Caco-2 (cell line): ENCODE results near the gene RHBDD2. TPM values are rescaled to one million over a fixed set of nuclear protein-coding genes. Genes with fewer than 3 reads are reported as not detected.
"Not testable (repeated sequence)": the region's sequence is repeated elsewhere in the genome, so short reads cannot be mapped to it uniquely, and the experiment has no call there.

Experiments
- BruUV-seq: library from RNA; stranded (reverse); fragments of 400-500 nt; replicated peaks from 2 replicates; lab custom pipeline; 2021; lab: Mats Ljungman, UMichigan
- CTCF ChIA-PET: fragments of 300-600 bp; sonication (Branson Sonifier 250); formaldehyde crosslinking; loops from one replicate; lab custom pipeline; 2022; ENCODE audit warnings: antibody characterized with exemption; lab: Charles Lee
- POLR2A ChIA-PET: fragments of 300-600 bp; sonication (Branson Sonifier 250); formaldehyde crosslinking; loops from one replicate; lab custom pipeline; 2022; ENCODE audit warnings: antibody characterized with exemption; lab: Charles Lee
- DNase-seq, 2 experiments: peaks; one replicate each; pipeline versions ENCODE4 v3.0.0 to v3.0.0-alpha.2; 2020 to 2022
- H3K27me3 ChIP-seq: replicated peaks from 2 replicates; pipeline ENCODE4 v1.6.0; 2011; ENCODE audit warnings: low read length; ENCODE audit not compliant: control insufficient read depth, insufficient read depth
- H3K36me3 ChIP-seq: 2 replicates; pipeline ENCODE4 v1.5.1; 2011; ENCODE audit warnings: low read length; ENCODE audit not compliant: control insufficient read depth, insufficient read depth
- H3K4me1 ChIP-seq: fragments of 250-450 bp; sonication (Bioruptor Pico); 2 replicates; pipeline ENCODE4 v1.5.1; 2020; ENCODE audit warnings: mild to moderate bottlenecking
- H3K4me3 ChIP-seq: 2 replicates; pipeline ENCODE4 v1.5.1; 2011; ENCODE audit warnings: low read depth, mild to moderate bottlenecking, control low read depth, low read length
- H3K9me3 ChIP-seq: fragments of 250-450 bp; sonication (Bioruptor Pico); 2 replicates; pipeline ENCODE4 v1.5.1; 2020; ENCODE audit warnings: mild to moderate bottlenecking, moderate library complexity
- H3K27ac Mint-ChIP-seq: one replicate; pipeline ENCODE4 v1.8.0; 2022; ENCODE audit warnings: mixed read lengths; ENCODE audit not compliant: unreplicated experiment
- H3K27me3 Mint-ChIP-seq: one replicate; pipeline ENCODE4 v1.8.0; 2022; ENCODE audit warnings: mixed read lengths; ENCODE audit not compliant: insufficient read depth, unreplicated experiment
- H3K36me3 Mint-ChIP-seq: one replicate; pipeline ENCODE4 v1.8.0; 2022; ENCODE audit warnings: mild to moderate bottlenecking, mixed read lengths; ENCODE audit not compliant: insufficient read depth, unreplicated experiment
- H3K4me1 Mint-ChIP-seq: one replicate; pipeline ENCODE4 v1.8.0; 2022; ENCODE audit warnings: low read depth, mixed read lengths; ENCODE audit not compliant: unreplicated experiment
- H3K4me3 Mint-ChIP-seq: one replicate; pipeline ENCODE4 v1.8.0; 2022; ENCODE audit warnings: mild to moderate bottlenecking, moderate library complexity, mixed read lengths; ENCODE audit not compliant: unreplicated experiment
- H3K9me3 Mint-ChIP-seq: one replicate; pipeline ENCODE4 v1.8.0; 2022; ENCODE audit warnings: mixed read lengths; ENCODE audit not compliant: unreplicated experiment
- CTCF ChIP-seq, 2 experiments: fragments of 200-600 bp in 1 of 2; IDR thresholded peaks; 1 replicate in 1 of 2; 2 replicates in 1 of 2; pipeline versions ENCODE4 v1.5.1 to v1.8.0; 2011 to 2022; ENCODE audit warnings: antibody characterized with exemption in 1 of 2, control low read depth in 1 of 2, inconsistent platforms in 1 of 2, low read depth in 1 of 2, low read length in 1 of 2, mild to moderate bottlenecking in 1 of 2, moderate library complexity in 1 of 2; ENCODE audit not compliant: insufficient read depth in 1 of 2, severe bottlenecking in 1 of 2, unreplicated experiment in 1 of 2
- intact Hi-C: fragments of 100-400 bp; cut with micrococcal nuclease; formaldehyde crosslinking; loops from one replicate; pipeline ENCODE4 v1.10.0; 2022; ENCODE audit not compliant: unreplicated experiment
- total RNA-seq: library from RNA; stranded (reverse); gene quantifications from 2 replicates; pipeline ENCODE4 v1.2.3, GENCODE V29; 2022

The RHBDD2 gene
- total RNA-seq, 1 experiment from 2014 or later: 55.6 TPM

GRCh38 chr7:75856536-75856935 lies 22.3 kb upstream of the RHBDD2 start:
- peaks cover 11% of the 10 kb centered on the region for H3K9me3 Mint-ChIP-seq
- H3K4me1 ChIP-seq: no peaks in the 10 kb centered on the region
- ChIA-PET POLR2A (no interaction called here), CTCF (no interaction called here)
- no peak overlapping the region for H3K4me3 Mint-ChIP-seq
- no peaks in the 10 kb centered on the region for H3K36me3 Mint-ChIP-seq
- 0 out of 2 replicates have a peak, but pooled peaks cover 2% of the 10 kb centered on the region for H3K9me3 ChIP-seq
- intact Hi-C loops: no loop called here
- H3K4me1 Mint-ChIP-seq: no peaks in the 10 kb centered on the region
- BruUV-seq: no TSS peak
- TF ChIP-seq CTCF (IDR thresholded peaks at IDR 0.05; ENCODE audit: insufficient read depth in 1 of 2, low read depth in 1 of 2, low read length in 1 of 2, severe bottlenecking in 1 of 2, unreplicated experiment in 1 of 2): no peak
- H3K27me3 ChIP-seq: no peaks in the 10 kb centered on the region
- H3K36me3 ChIP-seq: no peaks in the 10 kb centered on the region
- DNase-seq: no peak
- H3K27ac Mint-ChIP-seq: no peak overlapping the region
- no peaks in the 10 kb centered on the region for H3K27me3 Mint-ChIP-seq
- H3K4me3 ChIP-seq: no peak overlapping the region

- ChIA-PET POLR2A (no interaction called here), CTCF (no interaction called here)
- Mint-ChIP-seq H3K27ac (no peak overlapping the region), H3K4me3 (no peak overlapping the region), H3K4me1 (no peaks in the 10 kb centered on the region), H3K27me3 (peaks cover 1% of the 10 kb centered on the region), H3K9me3 (peaks cover 11% of the 10 kb centered on the region), H3K36me3 (no peaks in the 10 kb centered on the region)
- H3K36me3 ChIP-seq: no peaks in the 10 kb centered on the region
- H3K4me1 ChIP-seq: no peaks in the 10 kb centered on the region
- H3K9me3 ChIP-seq: 0 out of 2 replicates have a peak, but pooled peaks cover 2% of the 10 kb centered on the region
- no peaks in the 10 kb centered on the region for H3K27me3 ChIP-seq
- no peak overlapping the region for H3K4me3 ChIP-seq
- BruUV-seq: no TSS peak
- TF ChIP-seq CTCF (IDR thresholded peaks at IDR 0.05; ENCODE audit: insufficient read depth in 1 of 2, low read depth in 1 of 2, low read length in 1 of 2, severe bottlenecking in 1 of 2, unreplicated experiment in 1 of 2): no peak
- intact Hi-C loops: no loop called here
- DNase-seq: no peak
Observed at GRCh38 chr7:75858410-75858809, 20.4 kb upstream of the RHBDD2 start.

GRCh38 chr7:75861636-75862035 lies 17.2 kb upstream of the RHBDD2 start:
- Mint-ChIP-seq H3K9me3 (peaks cover 11% of the 10 kb centered on the region), H3K36me3 (no peaks in the 10 kb centered on the region), H3K4me3 (no peak overlapping the region), H3K27me3 (peaks cover 2% of the 10 kb centered on the region), H3K4me1 (peaks cover 5% of the 10 kb centered on the region), H3K27ac (no peak overlapping the region)
- intact Hi-C loops: no loop called here
- Histone ChIP-seq H3K4me3 (no peak overlapping the region), H3K27me3 (no peaks in the 10 kb centered on the region), H3K4me1 (peaks cover 2% of the 10 kb centered on the region), H3K9me3 (no peaks in the 10 kb centered on the region), H3K36me3 (no peaks in the 10 kb centered on the region)
- TF ChIP-seq CTCF (IDR thresholded peaks at IDR 0.05; ENCODE audit: insufficient read depth in 1 of 2, low read depth in 1 of 2, low read length in 1 of 2, severe bottlenecking in 1 of 2, unreplicated experiment in 1 of 2): no peak
- ChIA-PET POLR2A (interaction anchor here (0.6 kb wide), 1 partner anchor 114 kb away, joined by 3 read pairs; no protein-coding TSS in a partner anchor), CTCF (interaction anchor here (0.6 kb wide), 1 partner anchor 466 kb away, joined by 3 read pairs; no protein-coding TSS in a partner anchor)
- no peak for DNase-seq
- no TSS peak for BruUV-seq

GRCh38 chr7:75864251-75864650 lies 14.6 kb upstream of the RHBDD2 start:
- DNase-seq, POLR2A ChIA-PET: not testable (repeated sequence)
- CTCF ChIA-PET: interaction anchor here (0.6 to 4.5 kb wide), 3 partner anchors 13 to 156 kb away, joined by 4 to 60 read pairs (median 6); no protein-coding TSS in a partner anchor

More at GRCh38 chr7:75864251-75864650, 14.6 kb upstream of the RHBDD2 start:
- H3K27ac Mint-ChIP-seq, H3K4me3 Mint-ChIP-seq, H3K27me3 Mint-ChIP-seq, H3K27me3 ChIP-seq, H3K36me3 ChIP-seq, BruUV-seq, H3K4me1 ChIP-seq, intact Hi-C loops, H3K36me3 Mint-ChIP-seq, H3K4me3 ChIP-seq, H3K9me3 ChIP-seq, H3K9me3 Mint-ChIP-seq: not testable (repeated sequence)
- H3K4me1 Mint-ChIP-seq: peaks cover 11% of the 10 kb centered on the region
